HFF-Myc (cell line): ENCODE data around the gene FGF11.

Experiments used
- DNase-seq: peaks from one replicate; pipeline ENCODE4 v3.0.0-alpha.2; 2011; ENCODE audit warnings: low read depth; ENCODE audit errors: extremely low read depth
- H3K4me3 ChIP-seq: replicated peaks from 2 replicates; pipeline ENCODE4 v1.5.1; 2011; ENCODE audit warnings: low read depth, mild to moderate bottlenecking, control low read depth, low read length
- TF ChIP-seq, protein P1 (sequence below): IDR thresholded peaks from 2 replicates; pipeline ENCODE4 v1.5.1; 2012; ENCODE audit warnings: mild to moderate bottlenecking, low read depth, low read length, control low read depth; ENCODE audit errors: missing control alignments

Gene FGF11

GRCh38 chr17:7423679-7424078 is 15.6 kb upstream of the FGF11 start:
- DNase-seq, result no peak
- no peak overlapping the region for H3K4me3 ChIP-seq
- TF ChIP-seq, protein P1, sequence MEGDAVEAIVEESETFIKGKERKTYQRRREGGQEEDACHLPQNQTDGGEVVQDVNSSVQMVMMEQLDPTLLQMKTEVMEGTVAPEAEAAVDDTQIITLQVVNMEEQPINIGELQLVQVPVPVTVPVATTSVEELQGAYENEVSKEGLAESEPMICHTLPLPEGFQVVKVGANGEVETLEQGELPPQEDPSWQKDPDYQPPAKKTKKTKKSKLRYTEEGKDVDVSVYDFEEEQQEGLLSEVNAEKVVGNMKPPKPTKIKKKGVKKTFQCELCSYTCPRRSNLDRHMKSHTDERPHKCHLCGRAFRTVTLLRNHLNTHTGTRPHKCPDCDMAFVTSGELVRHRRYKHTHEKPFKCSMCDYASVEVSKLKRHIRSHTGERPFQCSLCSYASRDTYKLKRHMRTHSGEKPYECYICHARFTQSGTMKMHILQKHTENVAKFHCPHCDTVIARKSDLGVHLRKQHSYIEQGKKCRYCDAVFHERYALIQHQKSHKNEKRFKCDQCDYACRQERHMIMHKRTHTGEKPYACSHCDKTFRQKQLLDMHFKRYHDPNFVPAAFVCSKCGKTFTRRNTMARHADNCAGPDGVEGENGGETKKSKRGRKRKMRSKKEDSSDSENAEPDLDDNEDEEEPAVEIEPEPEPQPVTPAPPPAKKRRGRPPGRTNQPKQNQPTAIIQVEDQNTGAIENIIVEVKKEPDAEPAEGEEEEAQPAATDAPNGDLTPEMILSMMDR, result no peak

- no peak within 1 kb of the TSS for H3K4me3 ChIP-seq
- no peak for DNase-seq
- TF ChIP-seq, protein P1, result no peak
These were observed 14.0 kb upstream of the FGF11 start, which contains the start of gene SPEM2 for GRCh38 chr17:7425316-7425715. SPEM2 (plus strand) TSS chr17:7425616; CDS start chr17:7425689, 73 bp downstream.

DNA sequence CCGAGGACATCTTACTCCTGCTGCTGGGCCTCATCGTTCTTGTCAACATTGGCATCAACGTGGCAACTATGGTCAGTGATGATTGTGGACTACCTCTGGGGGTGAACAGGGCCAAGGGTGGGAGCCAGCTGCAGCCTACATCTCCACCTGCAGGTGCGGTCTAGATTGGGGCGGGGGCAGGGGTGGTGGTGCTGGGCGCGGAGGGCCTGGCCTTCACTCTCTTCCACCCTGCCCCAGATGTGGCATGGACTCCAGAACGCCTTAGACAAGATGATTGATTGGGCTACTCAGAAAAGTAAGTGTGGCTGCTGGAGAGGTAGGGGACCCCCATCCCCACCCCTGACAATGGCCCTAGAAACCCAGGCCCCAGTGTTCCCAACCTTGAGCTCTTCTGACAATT is 13.6 kb upstream of the FGF11 start:
- H3K4me3 ChIP-seq, result no peak overlapping the region
- DNase-seq, result no peak
- TF ChIP-seq, protein P1, result no peak

DNA sequence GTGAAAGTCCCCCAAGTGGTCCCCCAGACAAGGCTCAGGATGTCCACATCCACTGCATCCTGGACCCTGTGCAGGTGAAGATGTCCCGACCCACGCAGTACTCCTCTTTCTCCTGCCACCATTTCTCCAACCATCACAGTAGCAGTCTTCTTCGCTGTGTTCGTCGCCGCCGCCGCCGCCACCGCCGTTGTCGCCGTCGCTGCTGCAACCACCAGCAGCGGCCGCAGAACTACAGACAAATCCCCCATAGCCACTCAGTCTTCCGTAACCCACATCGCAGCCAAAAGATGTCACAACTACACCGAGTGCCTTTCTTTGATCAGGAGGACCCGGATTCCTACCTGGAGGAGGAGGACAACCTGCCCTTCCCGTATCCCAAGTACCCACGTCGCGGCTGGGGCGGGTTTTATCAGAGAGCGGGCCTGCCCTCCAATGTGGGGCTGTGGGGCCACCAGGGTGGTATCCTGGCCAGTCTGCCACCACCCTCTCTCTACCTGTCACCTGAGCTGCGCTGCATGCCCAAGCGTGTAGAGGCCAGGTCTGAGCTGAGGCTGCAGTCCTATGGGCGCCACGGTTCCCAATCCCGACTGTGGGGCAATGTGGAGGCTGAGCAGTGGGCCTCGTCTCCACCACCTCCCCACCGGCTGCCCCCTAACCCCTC is 13.0 kb upstream of the FGF11 start:
- TF ChIP-seq, protein P1, result no peak
- DNase-seq, result no peak
- no peak overlapping the region for H3K4me3 ChIP-seq

- TF ChIP-seq, protein P1, result no peak
- H3K4me3 ChIP-seq, result no peak overlapping the region
- DNase-seq, result no peak
These were observed 12.3 kb upstream of the FGF11 start for GRCh38 chr17:7426896-7427489.

DNA sequence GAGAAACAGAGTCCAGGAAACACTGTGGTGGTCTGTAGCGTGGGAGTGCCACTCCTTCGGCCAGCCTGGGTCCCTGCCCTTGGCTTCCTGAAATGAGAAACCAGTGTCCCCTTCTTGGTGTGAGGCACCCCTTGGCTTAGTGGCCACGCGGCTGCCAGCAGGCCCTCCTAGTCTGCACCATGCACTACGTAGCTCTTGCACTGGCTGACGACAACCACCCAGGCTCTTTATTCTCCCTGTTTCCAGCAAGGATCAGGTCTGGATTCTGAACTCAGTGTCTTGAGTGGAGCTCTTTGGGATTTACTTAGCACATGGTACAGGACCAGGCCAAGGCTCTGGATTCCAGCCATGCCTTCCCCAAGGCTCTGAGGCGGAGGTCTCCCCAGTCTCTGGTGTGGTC is 11.8 kb upstream of the FGF11 start:
- no peak overlapping the region for H3K4me3 ChIP-seq
- TF ChIP-seq, protein P1, result no peak
- DNase-seq, result no peak
